Neuronal stem cell (in vitro differentiated cells): ENCODE measurements around the gene TTC28.

ENCODE experiments used
- DNase-seq: peaks from one replicate; pipeline ENCODE4 v3.0.0-alpha.2; 2013; ENCODE audit warnings: low spot score
- H2AFZ ChIP-seq: one replicate; pipeline ENCODE4 v1.6.1; 2013; ENCODE audit warnings: mild to moderate bottlenecking, low read length, inconsistent platforms
- H2AK5ac ChIP-seq: 2 replicates; pipeline ENCODE4 v1.6.1; 2013; ENCODE audit warnings: low read depth, mild to moderate bottlenecking, inconsistent platforms, low read length, moderate library complexity, mixed read lengths
- H2BK120ac ChIP-seq: 2 replicates; pipeline ENCODE4 v1.6.1; 2013; ENCODE audit warnings: low read depth, mild to moderate bottlenecking, inconsistent platforms, low read length, moderate library complexity, mixed read lengths
- H2BK12ac ChIP-seq: one replicate; pipeline ENCODE4 v1.6.1; 2013; ENCODE audit warnings: low read length, inconsistent platforms
- H2BK15ac ChIP-seq: 2 replicates; pipeline ENCODE4 v1.6.1; 2013; ENCODE audit warnings: mild to moderate bottlenecking, low read length, inconsistent platforms, mixed read lengths
- H2BK5ac ChIP-seq: one replicate; pipeline ENCODE4 v1.6.1; 2013; ENCODE audit warnings: inconsistent platforms, mild to moderate bottlenecking, low read length, moderate library complexity
- H3K14ac ChIP-seq: one replicate; pipeline ENCODE4 v1.6.1; 2013; ENCODE audit warnings: low read length, inconsistent platforms
- H3K18ac ChIP-seq: 2 replicates; pipeline ENCODE4 v1.6.1; 2013; ENCODE audit warnings: low read length, inconsistent platforms
- H3K23ac ChIP-seq: 2 replicates; pipeline ENCODE4 v1.6.1; 2013; ENCODE audit warnings: low read depth, mild to moderate bottlenecking, mixed read lengths, low read length, inconsistent platforms; ENCODE audit not compliant: poor library complexity
- H3K27ac ChIP-seq: replicated peaks from 3 replicates; pipeline ENCODE4 v1.5.1; 2013; ENCODE audit warnings: low read length, inconsistent platforms
- H3K27me3 ChIP-seq, 3 experiments: 2 replicates each; pipeline ENCODE4 v1.6.1; 2013; ENCODE audit warnings: low read length in 3 of 3, mild to moderate bottlenecking in 2 of 3, inconsistent platforms in 1 of 3, low read depth in 1 of 3, mixed read lengths in 1 of 3, moderate library complexity in 1 of 3; ENCODE audit not compliant: control insufficient read depth in 3 of 3, insufficient read depth in 3 of 3
- H3K36me3 ChIP-seq, 2 donors: replicated peaks in 1 of 2; 2 replicates each; pipeline ENCODE4 v1.6.1; 2013; ENCODE audit warnings: low read length in 2 of 2; ENCODE audit not compliant: control insufficient read depth in 2 of 2, insufficient read depth in 2 of 2
- H3K4ac ChIP-seq: 2 replicates; pipeline ENCODE4 v1.6.1; 2013; ENCODE audit warnings: inconsistent platforms, mild to moderate bottlenecking, low read length, moderate library complexity
- H3K4me1 ChIP-seq, 2 donors: 1 replicate in 1 of 2; 2 replicates in 1 of 2; pipeline ENCODE4 v1.6.1; 2013; ENCODE audit warnings: low read length in 2 of 2, low read depth in 1 of 2; ENCODE audit not compliant: control insufficient read depth in 2 of 2, insufficient read depth in 1 of 2
- H3K4me2 ChIP-seq: one replicate; pipeline ENCODE4 v1.6.1; 2013; ENCODE audit warnings: mild to moderate bottlenecking, low read length, inconsistent platforms; ENCODE audit not compliant: insufficient read depth, poor library complexity, severe bottlenecking
- H3K4me3 ChIP-seq, 2 donors: 2 replicates each; pipeline ENCODE4 v1.5.1; 2013; ENCODE audit warnings: low read length in 2 of 2, mild to moderate bottlenecking in 2 of 2, inconsistent platforms in 1 of 2, moderate library complexity in 1 of 2
- H3K79me1 ChIP-seq: one replicate; pipeline ENCODE4 v1.6.1; 2013; ENCODE audit warnings: low read depth, mild to moderate bottlenecking, inconsistent platforms, low read length, moderate library complexity
- H3K9ac ChIP-seq: one replicate; pipeline ENCODE4 v1.6.1; 2013; ENCODE audit warnings: mild to moderate bottlenecking, low read depth, low read length, inconsistent platforms; ENCODE audit not compliant: poor library complexity
- H3K9me3 ChIP-seq, 2 donors: replicated peaks in 1 of 2; 2 replicates each; pipeline versions ENCODE3 to v1.6.1; 2013; ENCODE audit warnings: low read length in 2 of 2, mild to moderate bottlenecking in 2 of 2, inconsistent platforms in 1 of 2, low read depth in 1 of 2, mixed read lengths in 1 of 2, moderate library complexity in 1 of 2; ENCODE audit not compliant: control insufficient read depth in 2 of 2, insufficient read depth in 1 of 2
- H4K8ac ChIP-seq: one replicate; pipeline ENCODE4 v1.6.1; 2013; ENCODE audit warnings: low read depth, mild to moderate bottlenecking, inconsistent platforms, low read length, moderate library complexity
- H4K91ac ChIP-seq: one replicate; pipeline ENCODE4 v1.6.1; 2013; ENCODE audit warnings: low read length, low read depth, mild to moderate bottlenecking, inconsistent platforms; ENCODE audit not compliant: poor library complexity
- WGBS, 2 donors: extraction: QIAGEN DNeasy Blood & Tissue Kit; methylation state at CpG; one replicate each; pipeline ENCODE4 v1.1.7; 2013; ENCODE audit warnings: missing lambda C conversion rate in 2 of 2, mixed read lengths in 1 of 2; ENCODE audit not compliant: insufficient read length in 2 of 2, insufficient replicate concordance in 1 of 2; ENCODE audit errors: extremely low coverage in 2 of 2; 5-methylcytosine and 5-hydroxymethylcytosine counted together

Gene TTC28

GRCh38 chr22:28097627-28098026, 582.0 kb downstream of the TTC28 start:
- Histone ChIP-seq H2BK120ac (no peak overlapping the region), H3K9ac (no peak overlapping the region), H3K23ac (no peak overlapping the region), H2AK5ac (no peak overlapping the region), H4K8ac (no peak overlapping the region), H3K27ac (no peak overlapping the region), H3K79me1 (peaks cover 3% of the 10 kb centered on the region), H3K9me3 (peaks cover 0 to 2% of the 10 kb centered on the region in 2 donors), H3K18ac (no peak overlapping the region), H3K4me1 (peaks cover 0 to 12% of the 10 kb centered on the region in 2 donors), H2BK12ac (no peak overlapping the region), H4K91ac (no peak overlapping the region), H3K4ac (no peak overlapping the region), H3K14ac (no peak overlapping the region), H2BK15ac (no peak overlapping the region), H3K27me3 (no peaks in the 10 kb centered on the region), H3K4me3 (no peak overlapping the region), H3K36me3 (peaks cover 6 to 93% of the 10 kb centered on the region in 2 donors), H3K4me2 (no peak overlapping the region), H2BK5ac (no peak overlapping the region), H2AFZ (no peak overlapping the region)
- no CpG with 5 or more reads among the region's 3 CpGs for WGBS, 2 donors
- no peak for DNase-seq

DNA sequence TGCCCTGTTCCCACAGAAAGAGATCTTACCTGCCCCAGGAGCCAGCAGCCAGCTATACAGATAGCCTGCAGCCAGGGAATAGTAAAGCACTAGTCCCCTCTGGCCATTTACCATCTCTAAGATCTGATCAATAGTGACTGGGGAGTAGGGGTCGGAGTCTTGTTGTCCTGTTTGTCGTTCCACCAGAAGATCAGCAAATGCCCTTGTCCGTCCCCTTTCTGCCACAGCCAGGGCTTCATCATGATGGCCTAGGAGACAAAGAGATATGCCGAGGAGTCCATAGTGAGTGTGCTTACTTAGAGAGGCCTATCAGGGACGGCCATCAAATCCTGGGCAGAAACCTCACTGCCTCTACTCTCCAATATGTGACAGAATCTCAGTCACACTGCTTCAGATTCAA, 583.5 kb downstream of the TTC28 start:
- Histone ChIP-seq H3K18ac (peak overlapping the region; percentile 31), H3K9ac (peak overlapping the region; percentile 51), H3K4me3 (no peak overlapping the region), H2BK120ac (no peak overlapping the region), H4K8ac (no peak overlapping the region), H3K14ac (no peak overlapping the region), H2AFZ (no peak overlapping the region), H2BK5ac (no peak overlapping the region), H3K79me1 (peaks cover 3% of the 10 kb centered on the region), H3K4me2 (no peak overlapping the region), H3K4me1 (peaks cover 0 to 12% of the 10 kb centered on the region in 2 donors), H4K91ac (no peak overlapping the region), H2AK5ac (no peak overlapping the region), H2BK15ac (no peak overlapping the region), H3K27ac (no peak overlapping the region), H3K36me3 (peaks cover 11 to 94% of the 10 kb centered on the region in 2 donors), H3K27me3 (no peaks in the 10 kb centered on the region), H3K9me3 (peaks cover 0 to 2% of the 10 kb centered on the region in 2 donors), H3K23ac (no peak overlapping the region), H3K4ac (no peak overlapping the region), H2BK12ac (no peak overlapping the region)
- WGBS, 2 donors, result no CpG with 5 or more reads among the region's 5 CpGs
- no peak for DNase-seq

GRCh38 chr22:28095316-28096095, 584.1 kb downstream of the TTC28 start:
- H2AFZ ChIP-seq, result no peak overlapping the region
- no peaks in the 10 kb centered on the region for H3K27me3 ChIP-seq
- H3K9ac ChIP-seq, result no peak overlapping the region
- no peak overlapping the region for H3K4ac ChIP-seq
- no peak overlapping the region for H3K27ac ChIP-seq
- H2AK5ac ChIP-seq, result no peak overlapping the region
- H2BK12ac ChIP-seq, result no peak overlapping the region
- no peak overlapping the region for H3K4me3 ChIP-seq
- no peak overlapping the region for H4K91ac ChIP-seq
- no CpG with 5 or more reads among the region's 5 CpGs for WGBS, 2 donors
- no peak for DNase-seq
- no peak overlapping the region for H3K23ac ChIP-seq
- no peak overlapping the region for H2BK120ac ChIP-seq
- H3K4me2 ChIP-seq, result no peak overlapping the region
- no peak overlapping the region for H4K8ac ChIP-seq
- H2BK5ac ChIP-seq, result no peak overlapping the region
- peaks cover 10 to 94% of the 10 kb centered on the region in 2 donors for H3K36me3 ChIP-seq
- H3K14ac ChIP-seq, result no peak overlapping the region
- peaks cover 0 to 1% of the 10 kb centered on the region in 2 donors for H3K9me3 ChIP-seq
- H2BK15ac ChIP-seq, result no peak overlapping the region
- peaks cover 3% of the 10 kb centered on the region for H3K79me1 ChIP-seq
- H3K18ac ChIP-seq, result no peak overlapping the region
- peaks cover 0 to 12% of the 10 kb centered on the region in 2 donors for H3K4me1 ChIP-seq

DNA sequence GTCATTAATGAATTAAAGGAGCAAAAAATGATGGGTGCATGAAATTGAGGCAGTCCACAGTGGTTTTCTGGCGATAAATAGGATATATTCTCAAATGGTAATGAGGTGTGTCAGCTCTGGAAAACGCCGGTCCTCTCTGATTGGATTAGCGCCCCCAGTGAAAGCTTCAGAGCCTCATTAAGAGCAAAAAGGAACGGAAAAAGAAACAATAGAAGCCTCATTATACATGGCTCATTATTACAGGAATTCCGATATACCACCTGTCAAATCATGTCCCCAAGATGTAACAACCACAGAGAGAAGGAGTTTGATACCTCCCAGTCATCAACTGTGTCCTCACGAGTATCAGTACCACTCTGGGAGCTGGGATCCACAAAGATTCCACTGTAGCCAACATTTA, 584.9 kb downstream of the TTC28 start:
- no CpG with 5 or more reads among the region's 7 CpGs for WGBS, 2 donors
- Histone ChIP-seq H3K14ac (no peak overlapping the region), H4K8ac (no peak overlapping the region), H2BK120ac (no peak overlapping the region), H3K4me3 (no peak overlapping the region), H3K9ac (no peak overlapping the region), H3K23ac (no peak overlapping the region), H3K9me3 (peaks cover 0 to under 1% of the 10 kb centered on the region in 2 donors), H3K4me2 (no peak overlapping the region), H3K4me1 (peaks cover 0 to 12% of the 10 kb centered on the region in 2 donors), H3K4ac (no peak overlapping the region), H2BK12ac (no peak overlapping the region), H3K79me1 (peaks cover 3% of the 10 kb centered on the region), H2AFZ (no peak overlapping the region), H2AK5ac (no peak overlapping the region), H4K91ac (no peak overlapping the region), H2BK15ac (no peak overlapping the region), H3K27ac (no peak overlapping the region), H2BK5ac (no peak overlapping the region), H3K18ac (no peak overlapping the region), H3K27me3 (no peaks in the 10 kb centered on the region), H3K36me3 (peaks cover 9 to 90% of the 10 kb centered on the region in 2 donors)
- DNase-seq, result no peak
